GM21528 (cell line): ENCODE results near the gene LBHD2.

Experiments
- ATAC-seq: cut with Tn5 transposase; IDR thresholded peaks from one replicate; pipeline ENCODE4 v1.9.1; 2021; ENCODE audit warnings: mild to moderate bottlenecking, moderate library complexity; ENCODE audit not compliant: unreplicated experiment, low FRiP score

The LBHD2 gene

DNA sequence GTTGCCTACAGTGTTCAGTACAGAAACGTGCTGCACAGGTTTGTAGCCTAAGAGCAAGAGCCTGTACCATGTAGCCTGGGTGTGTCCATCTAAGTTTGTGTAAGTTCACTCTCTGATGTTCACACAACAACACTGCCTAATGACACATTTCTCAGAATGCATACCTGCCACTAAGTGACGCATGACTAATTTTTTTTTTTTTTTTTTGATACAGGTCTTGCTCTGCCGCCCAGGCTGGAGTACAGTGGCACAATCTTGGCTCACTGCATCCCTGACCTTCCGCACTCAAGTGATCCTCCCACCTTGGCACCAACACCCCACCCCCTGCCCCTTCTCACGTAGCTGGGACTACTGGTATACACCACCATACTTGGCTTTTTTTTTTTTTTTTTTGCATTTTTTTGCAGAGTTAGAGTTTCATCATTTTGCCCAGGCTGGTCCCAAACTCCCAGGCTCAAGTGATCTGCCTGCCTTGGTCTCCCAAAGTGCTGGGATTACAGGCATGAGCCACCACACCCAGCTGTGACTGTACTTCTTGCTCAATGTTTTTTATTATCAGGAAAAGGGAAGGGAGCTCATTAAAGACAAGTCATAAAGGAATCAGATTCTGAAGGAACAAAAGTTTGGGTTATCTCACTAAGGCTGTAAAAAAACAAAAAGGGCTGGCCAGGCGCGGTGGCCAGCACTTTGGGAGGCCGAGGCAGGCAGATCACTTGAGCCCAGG, 16.6 kb upstream of the LBHD2 start:
- ATAC-seq = no peak

GRCh38 chr14:103068351-103069073, 15.5 kb upstream of the LBHD2 start:
- no peak for ATAC-seq

DNA sequence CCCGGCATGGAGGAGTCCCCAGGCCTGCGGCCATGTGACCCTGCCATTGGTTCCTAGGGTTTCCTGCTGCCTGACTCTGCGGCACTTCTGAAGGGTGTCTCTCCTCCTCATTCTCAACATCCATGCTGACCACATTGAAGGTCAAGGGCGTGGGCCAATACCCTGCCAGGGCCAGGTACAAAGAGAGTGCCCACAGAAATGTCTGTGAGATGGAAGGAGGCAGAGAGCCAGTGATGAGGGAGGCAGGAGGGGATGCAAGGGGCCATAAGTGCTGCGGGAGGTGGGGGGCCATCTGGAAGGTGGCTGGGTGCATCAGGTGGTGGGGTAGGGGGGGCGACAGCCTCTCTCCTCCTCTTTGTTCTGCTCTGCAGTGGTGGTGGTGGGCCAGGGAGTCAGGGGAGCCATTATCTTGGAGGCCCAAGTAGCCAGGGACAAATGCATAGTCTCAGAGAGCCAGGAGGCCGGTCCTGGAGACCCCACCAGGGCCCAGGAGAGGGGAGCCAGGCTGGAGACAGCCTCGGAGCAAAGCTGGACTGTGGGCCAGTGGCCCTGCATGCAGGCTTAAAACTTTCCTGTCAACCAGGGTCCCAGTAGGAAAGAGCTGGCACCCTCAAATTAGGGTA, 13.6 kb upstream of the LBHD2 start:
- no peak for ATAC-seq

- no peak for ATAC-seq
Measured at GRCh38 chr14:103070971-103071542, 13.0 kb upstream of the LBHD2 start.

- ATAC-seq = no peak
Measured at GRCh38 chr14:103071544-103072251, 12.3 kb upstream of the LBHD2 start.

DNA sequence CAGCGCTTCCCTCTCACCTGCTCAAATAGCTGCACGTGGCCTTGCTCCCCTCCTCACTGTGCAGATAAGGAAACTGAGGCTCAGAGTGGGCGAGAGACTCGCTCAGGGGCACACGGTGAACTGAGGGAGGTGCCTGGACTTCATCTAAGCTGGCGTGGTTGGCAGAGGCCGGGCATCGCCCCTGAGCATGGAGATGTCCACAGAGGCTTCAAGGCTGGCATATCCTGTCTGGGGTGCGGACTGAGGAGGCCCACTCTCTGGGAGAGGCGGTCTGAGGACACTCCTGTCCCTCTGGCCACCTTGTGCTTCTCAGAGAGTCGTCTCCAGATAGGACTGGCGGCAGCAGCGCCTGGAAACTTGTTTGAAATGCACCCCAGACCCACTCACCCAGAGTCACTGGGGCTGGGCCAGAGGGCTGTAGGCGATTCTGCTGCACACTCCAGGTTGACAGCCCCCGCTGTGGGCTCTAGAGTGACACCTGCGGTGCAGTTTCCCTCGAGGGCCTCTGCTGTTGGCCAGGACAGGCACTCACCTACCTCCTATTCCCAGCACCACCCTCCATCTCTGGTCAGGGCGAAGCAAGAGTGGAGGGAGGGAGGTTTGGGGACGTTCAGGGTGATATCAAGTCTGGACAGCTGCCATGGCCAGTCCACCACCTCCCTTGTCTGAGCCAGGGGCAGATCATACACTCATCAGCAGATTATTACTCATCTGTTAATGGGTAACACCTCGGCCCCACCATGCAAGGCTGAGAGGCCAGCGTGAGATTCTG, 11.2 kb upstream of the LBHD2 start:
- ATAC-seq = no peak

- no peak for ATAC-seq
Measured at GRCh38 chr14:103073367-103073875, 10.6 kb upstream of the LBHD2 start.

- no peak for ATAC-seq
Measured at GRCh38 chr14:103073876-103074728, 9.9 kb upstream of the LBHD2 start.

GRCh38 chr14:103074729-103075367, 9.2 kb upstream of the LBHD2 start:
- no peak for ATAC-seq

DNA sequence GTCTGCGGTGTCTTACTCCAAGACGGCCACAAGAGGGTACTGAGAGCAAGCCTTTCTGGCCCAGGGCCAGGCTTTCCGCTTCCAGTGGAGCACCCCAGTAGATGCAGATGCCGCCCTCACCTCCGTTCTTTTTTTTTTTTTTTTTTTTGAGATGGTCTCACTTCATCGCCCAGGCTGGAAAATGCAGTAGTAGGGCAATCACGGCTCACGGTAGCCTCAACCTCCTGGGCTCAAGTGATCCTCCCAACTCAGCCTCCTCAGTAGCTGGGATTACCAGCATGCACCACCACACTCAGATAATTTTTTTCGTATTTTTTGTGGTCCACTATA, 5.6 kb upstream of the LBHD2 start:
- no peak for ATAC-seq

GRCh38 chr14:103078860-103079587, 5.0 kb upstream of the LBHD2 start:
- ATAC-seq = no peak

- no peak for ATAC-seq
Measured at GRCh38 chr14:103081951-103082350, 2.1 kb upstream of the LBHD2 start.

DNA sequence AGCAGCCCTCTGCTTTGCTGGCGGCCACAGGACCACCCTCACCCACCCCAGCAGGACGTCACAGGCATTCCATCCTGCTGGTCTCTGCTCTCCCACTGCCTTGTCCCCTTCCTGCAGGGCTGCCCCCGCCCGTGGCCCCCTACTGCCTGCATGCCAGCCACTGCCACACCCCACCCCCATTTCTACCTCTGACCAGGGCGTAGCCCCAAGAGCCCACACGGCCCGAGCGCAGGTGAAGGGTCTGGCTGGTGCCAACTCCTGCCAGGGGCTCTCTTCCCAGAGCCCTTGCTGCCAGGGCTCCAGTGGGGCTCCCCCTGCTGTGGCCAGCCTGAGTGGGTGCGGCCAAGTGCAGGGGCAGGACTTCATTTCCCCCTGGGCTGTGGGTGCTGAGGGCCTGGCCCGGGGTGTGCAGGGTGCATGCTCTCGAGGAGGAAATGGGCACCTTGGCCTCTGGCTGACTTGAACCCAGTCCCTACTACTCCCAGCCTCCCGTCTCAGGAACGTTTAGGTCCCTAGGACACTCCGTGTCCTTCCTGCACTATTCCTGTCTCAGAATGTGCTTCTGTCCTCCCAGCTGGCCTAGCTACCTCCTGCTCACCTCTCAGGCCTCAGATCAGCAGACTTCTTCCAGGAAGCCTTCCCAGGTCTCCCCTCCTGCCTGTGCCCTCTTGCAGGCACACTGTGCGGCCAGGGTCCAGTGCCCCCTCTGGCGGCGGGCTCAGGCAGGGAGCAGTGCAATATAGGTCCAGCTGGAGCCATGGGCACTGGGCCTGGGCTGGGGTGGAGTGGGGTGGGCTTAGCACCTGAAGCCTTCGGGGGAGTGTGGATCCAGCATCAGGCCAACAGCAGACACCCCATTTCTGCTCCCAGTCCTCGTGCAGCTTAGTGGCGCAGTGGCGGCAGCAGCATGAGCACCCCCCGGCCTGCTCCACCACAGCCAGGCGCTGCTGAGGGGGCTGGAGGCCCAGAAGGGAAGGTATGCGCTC, 1.4 kb downstream of the LBHD2 start:
- no peak for ATAC-seq

GRCh38 chr14:103086771-103087342, 2.8 kb downstream of the LBHD2 start:
- no peak for ATAC-seq

DNA sequence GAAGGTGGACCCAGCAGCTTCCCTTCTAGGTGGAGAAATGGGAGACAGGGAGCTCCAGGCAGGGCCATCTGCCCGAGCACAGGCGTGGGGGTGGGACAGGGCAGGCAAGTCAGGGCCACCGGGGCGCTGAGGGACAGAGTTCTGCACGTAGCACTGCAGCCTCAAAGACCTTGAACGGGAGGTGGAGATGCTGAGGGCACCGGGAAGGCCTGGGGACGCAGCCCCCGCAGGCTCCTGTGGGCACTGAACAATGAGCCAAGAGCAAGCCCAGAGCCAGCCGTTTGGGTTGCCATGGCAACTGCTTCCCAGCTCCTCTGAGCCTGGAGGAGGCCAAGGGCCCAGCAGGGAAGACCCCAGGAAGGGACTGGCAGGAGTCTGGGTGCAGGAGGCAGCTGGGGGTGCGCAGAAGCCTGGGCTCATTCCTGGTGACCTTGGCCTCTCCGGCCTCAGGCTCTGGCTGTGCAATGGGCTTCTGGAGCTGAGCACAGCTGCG, 3.4 kb downstream of the LBHD2 start:
- no peak for ATAC-seq

GRCh38 chr14:103088921-103089320, 4.9 kb downstream of the LBHD2 start:
- no peak for ATAC-seq
